Trophoblast cell (in vitro differentiated cells and primary cell): ENCODE data around the gene CPNE6.

Experiments
- DNase-seq, 2 donors: peaks; one replicate each; pipeline ENCODE4 v3.0.0-alpha.2; 2016
- H2AFZ ChIP-seq: 2 replicates; pipeline ENCODE4 v1.6.1; 2013; ENCODE audit warnings: low read length, moderate library complexity, mild to moderate bottlenecking; ENCODE audit not compliant: insufficient read depth, poor library complexity
- H2AK5ac ChIP-seq: 2 replicates; pipeline ENCODE4 v1.6.1; 2013; ENCODE audit warnings: mild to moderate bottlenecking, low read length
- H2BK120ac ChIP-seq: 2 replicates; pipeline ENCODE4 v1.6.1; 2013; ENCODE audit warnings: low read length, mild to moderate bottlenecking, moderate library complexity; ENCODE audit not compliant: insufficient read depth, poor library complexity
- H2BK12ac ChIP-seq: 2 replicates; pipeline ENCODE4 v1.6.1; 2013; ENCODE audit warnings: mild to moderate bottlenecking, low read length, moderate library complexity
- H2BK5ac ChIP-seq: 2 replicates; pipeline ENCODE4 v1.6.1; 2013; ENCODE audit warnings: low read length, low read depth, moderate library complexity, mild to moderate bottlenecking; ENCODE audit not compliant: poor library complexity
- H3K14ac ChIP-seq: 2 replicates; pipeline ENCODE4 v1.6.1; 2013; ENCODE audit warnings: mild to moderate bottlenecking, low read length
- H3K18ac ChIP-seq: 2 replicates; pipeline ENCODE4 v1.6.1; 2013; ENCODE audit warnings: mild to moderate bottlenecking, low read length
- H3K23ac ChIP-seq: 2 replicates; pipeline ENCODE4 v1.6.1; 2013; ENCODE audit warnings: low read length
- H3K27ac ChIP-seq: 2 replicates; pipeline ENCODE4 v1.5.1; 2013; ENCODE audit warnings: low read depth, mild to moderate bottlenecking, inconsistent platforms, low read length, moderate library complexity
- H3K27me3 ChIP-seq: 2 replicates; pipeline ENCODE4 v1.6.1; 2013; ENCODE audit warnings: inconsistent platforms, mild to moderate bottlenecking, low read length, moderate library complexity; ENCODE audit not compliant: insufficient read depth
- H3K36me3 ChIP-seq, 2 experiments: 1 replicate in 1 of 2; 2 replicates in 1 of 2; pipeline ENCODE4 v1.6.1; 2013; ENCODE audit warnings: low read length in 2 of 2, mild to moderate bottlenecking in 2 of 2, moderate library complexity in 1 of 2; ENCODE audit not compliant: insufficient read depth in 2 of 2, control insufficient read depth in 1 of 2
- H3K4ac ChIP-seq: 2 replicates; pipeline ENCODE4 v1.6.1; 2013; ENCODE audit warnings: low read depth, mild to moderate bottlenecking, low read length, moderate library complexity
- H3K4me1 ChIP-seq, 2 experiments: 1 replicate in 1 of 2; 2 replicates in 1 of 2; pipeline ENCODE4 v1.6.1; 2013; ENCODE audit warnings: low read length in 2 of 2, mild to moderate bottlenecking in 2 of 2, moderate library complexity in 1 of 2; ENCODE audit not compliant: insufficient read depth in 2 of 2, control insufficient read depth in 1 of 2
- H3K4me2 ChIP-seq: 2 replicates; pipeline ENCODE4 v1.6.1; 2013; ENCODE audit warnings: inconsistent platforms, mild to moderate bottlenecking, low read length, moderate library complexity
- H3K4me3 ChIP-seq: 2 replicates; pipeline ENCODE4 v1.5.1; 2013; ENCODE audit warnings: mild to moderate bottlenecking, low read depth, low read length, inconsistent platforms
- H3K79me1 ChIP-seq: one replicate; pipeline ENCODE4 v1.6.1; 2013; ENCODE audit warnings: low read length
- H3K79me2 ChIP-seq: 2 replicates; pipeline ENCODE4 v1.6.1; 2013; ENCODE audit warnings: low read length, mild to moderate bottlenecking; ENCODE audit not compliant: control insufficient read depth, insufficient read depth, poor library complexity
- H3K9ac ChIP-seq: 2 replicates; pipeline ENCODE4 v1.6.1; 2013; ENCODE audit warnings: mild to moderate bottlenecking, low read length
- H3K9me3 ChIP-seq: 2 replicates; pipeline ENCODE4 v1.6.1; 2013; ENCODE audit warnings: low read depth, mild to moderate bottlenecking, control low read depth, inconsistent platforms, low read length; ENCODE audit not compliant: insufficient read depth
- H4K12ac ChIP-seq: 2 replicates; pipeline ENCODE4 v1.6.1; 2013; ENCODE audit warnings: low read depth, mild to moderate bottlenecking, low read length, moderate library complexity
- H4K8ac ChIP-seq: 2 replicates; pipeline ENCODE4 v1.6.1; 2013; ENCODE audit warnings: low read depth, mild to moderate bottlenecking, low read length, moderate library complexity
- H4K91ac ChIP-seq: one replicate; pipeline ENCODE4 v1.6.1; 2013; ENCODE audit warnings: low read depth, mild to moderate bottlenecking, low read length, moderate library complexity
- WGBS: extraction: QIAGEN DNeasy Blood & Tissue Kit; methylation state at CpG from one replicate; pipeline ENCODE4 v1.1.7; 2013; ENCODE audit warnings: missing lambda C conversion rate; ENCODE audit not compliant: insufficient read length, insufficient coverage; ENCODE audit errors: extremely low coverage; 5-methylcytosine and 5-hydroxymethylcytosine counted together

Gene CPNE6

GRCh38 chr14:24064856-24065255 is 6.5 kb upstream of the CPNE6 start:
- no CpG with 5 or more reads among the region's 15 CpGs for WGBS
- Histone ChIP-seq H3K27me3 (no peaks in the 10 kb centered on the region), H3K4me3 (no peak overlapping the region), H3K9me3 (no peaks in the 10 kb centered on the region), H3K79me2 (no peaks in the 10 kb centered on the region), H2BK12ac (no peak overlapping the region), H3K4me2 (no peak overlapping the region), H4K12ac (no peak overlapping the region), H3K27ac (no peak overlapping the region), H2AK5ac (no peak overlapping the region), H3K36me3 (no peaks in the 10 kb centered on the region), H2BK120ac (no peak overlapping the region), H3K18ac (no peak overlapping the region), H3K23ac (no peak overlapping the region), H3K4ac (no peak overlapping the region), H2BK5ac (no peak overlapping the region), H4K8ac (no peak overlapping the region), H3K4me1 (no peaks in the 10 kb centered on the region), H3K9ac (no peak overlapping the region), H2AFZ (no peak overlapping the region), H3K79me1 (no peaks in the 10 kb centered on the region), H4K91ac (no peak overlapping the region), H3K14ac (no peak overlapping the region)
- DNase-seq, result no peak

- Histone ChIP-seq H3K23ac (no peak overlapping the region), H3K4me1 (no peaks in the 10 kb centered on the region), H2AFZ (no peak overlapping the region), H3K27me3 (no peaks in the 10 kb centered on the region), H3K9me3 (no peaks in the 10 kb centered on the region), H4K12ac (no peak overlapping the region), H4K8ac (no peak overlapping the region), H3K4ac (no peak overlapping the region), H2BK120ac (no peak overlapping the region), H3K79me1 (no peaks in the 10 kb centered on the region), H3K14ac (no peak overlapping the region), H3K4me3 (no peak overlapping the region), H3K9ac (no peak overlapping the region), H3K79me2 (no peaks in the 10 kb centered on the region), H3K18ac (no peak overlapping the region), H2BK5ac (no peak overlapping the region), H3K36me3 (no peaks in the 10 kb centered on the region), H2BK12ac (no peak overlapping the region), H3K4me2 (no peak overlapping the region), H2AK5ac (no peak overlapping the region), H3K27ac (no peak overlapping the region), H4K91ac (no peak overlapping the region)
- no CpG with 5 or more reads among the region's 8 CpGs for WGBS
- DNase-seq, result no peak
Measured at GRCh38 chr14:24065408-24065807, 6.0 kb upstream of the CPNE6 start.

- no peak overlapping the region for H2AFZ ChIP-seq
- H4K8ac ChIP-seq, result no peak overlapping the region
- H3K4me3 ChIP-seq, result no peak overlapping the region
- no peak overlapping the region for H3K9ac ChIP-seq
- no peaks in the 10 kb centered on the region for H3K9me3 ChIP-seq
- H3K27me3 ChIP-seq, result no peaks in the 10 kb centered on the region
- no peaks in the 10 kb centered on the region for H3K4me1 ChIP-seq
- H3K36me3 ChIP-seq, result no peaks in the 10 kb centered on the region
- DNase-seq, result no peak
- H2BK5ac ChIP-seq, result no peak overlapping the region
- no peak overlapping the region for H3K14ac ChIP-seq
- no peaks in the 10 kb centered on the region for H3K79me1 ChIP-seq
- WGBS, result no CpG with 5 or more reads among the region's 8 CpGs
- no peak overlapping the region for H2BK12ac ChIP-seq
- H4K12ac ChIP-seq, result no peak overlapping the region
- no peaks in the 10 kb centered on the region for H3K79me2 ChIP-seq
- no peak overlapping the region for H3K4me2 ChIP-seq
- no peak overlapping the region for H2BK120ac ChIP-seq
- H2AK5ac ChIP-seq, result no peak overlapping the region
- H3K27ac ChIP-seq, result no peak overlapping the region
- H4K91ac ChIP-seq, result no peak overlapping the region
- H3K23ac ChIP-seq, result no peak overlapping the region
- H3K18ac ChIP-seq, result no peak overlapping the region
- H3K4ac ChIP-seq, result no peak overlapping the region
Measured at GRCh38 chr14:24066496-24067132, 4.7 kb upstream of the CPNE6 start.

GRCh38 chr14:24067133-24068082 is 4.0 kb upstream of the CPNE6 start:
- no CpG with 5 or more reads among the region's 12 CpGs for WGBS
- Histone ChIP-seq H3K23ac (no peak overlapping the region), H3K79me2 (no peaks in the 10 kb centered on the region)

More at GRCh38 chr14:24067133-24068082, 4.0 kb upstream of the CPNE6 start:
- Histone ChIP-seq H3K9ac (no peak overlapping the region), H2AFZ (no peak overlapping the region), H4K91ac (no peak overlapping the region), H3K36me3 (no peaks in the 10 kb centered on the region), H3K27me3 (no peaks in the 10 kb centered on the region), H2BK120ac (no peak overlapping the region), H2BK5ac (no peak overlapping the region), H4K8ac (no peak overlapping the region), H2BK12ac (no peak overlapping the region), H3K4me2 (no peak overlapping the region), H4K12ac (no peak overlapping the region), H2AK5ac (no peak overlapping the region), H3K4me3 (no peak overlapping the region), H3K18ac (no peak overlapping the region), H3K9me3 (peaks cover 2% of the 10 kb centered on the region), H3K4me1 (no peaks in the 10 kb centered on the region), H3K27ac (no peak overlapping the region), H3K79me1 (no peaks in the 10 kb centered on the region), H3K4ac (no peak overlapping the region), H3K14ac (no peak overlapping the region)
- no peak for DNase-seq
